Activated CD4-positive, alpha-beta T cell treated with anti-CD3 and anti-CD28 coated beads, Interleukin-2, amount 10 ng/mL, durations not matched to agents 7 days and 5 days (primary cell): ENCODE measurements around the gene PACS2. TPM values are rescaled to one million over a fixed set of nuclear protein-coding genes. Genes with fewer than 3 reads are reported as not detected.
"Not testable (repeated sequence)": the region's sequence is repeated elsewhere in the genome, so short reads cannot be mapped to it uniquely, and the experiment has no call there.

Experiments
- CTCF ChIA-PET: fragments of 350-600 bp; sonication (Branson Sonifier 250); formaldehyde crosslinking; loops from one replicate; lab custom pipeline; 2021; ENCODE audit warnings: antibody characterized with exemption; lab: Charles Lee
- POLR2A ChIA-PET: fragments of 350-600 bp; sonication (Branson Sonifier 250); formaldehyde crosslinking; loops from one replicate; lab custom pipeline; 2021; ENCODE audit warnings: antibody characterized with exemption; lab: Charles Lee
- DNase-seq: peaks from one replicate; pipeline ENCODE4 v3.0.0-alpha.2; 2020
- H3K27ac Mint-ChIP-seq: one replicate; pipeline ENCODE4 v1.8.0; 2021; ENCODE audit warnings: mild to moderate bottlenecking, moderate library complexity, mixed read lengths
- H3K27me3 Mint-ChIP-seq: one replicate; pipeline ENCODE4 v1.8.0; 2021; ENCODE audit warnings: mixed read lengths
- H3K36me3 Mint-ChIP-seq: one replicate; pipeline ENCODE4 v1.8.0; 2021; ENCODE audit warnings: low read depth, mixed read lengths
- H3K4me1 Mint-ChIP-seq: one replicate; pipeline ENCODE4 v1.8.0; 2021; ENCODE audit warnings: mixed read lengths
- H3K4me3 Mint-ChIP-seq: one replicate; pipeline ENCODE4 v1.8.0; 2021; ENCODE audit warnings: mild to moderate bottlenecking, moderate library complexity, mixed read lengths
- H3K9me3 Mint-ChIP-seq: one replicate; pipeline ENCODE4 v1.8.0; 2021; ENCODE audit warnings: mixed read lengths
- total RNA-seq, 2 experiments: library from RNA; stranded (reverse); gene quantifications; one replicate each; pipeline ENCODE4 v1.2.3, GENCODE V29; 2021

Gene PACS2
- total RNA-seq, 2 experiments from 2014 or later: 43.3 to 46.8 TPM

- CTCF ChIA-PET: interaction anchor here (0.6 kb wide), 1 partner anchor 12 kb away, joined by 3 read pairs; no protein-coding TSS in a partner anchor
- Mint-ChIP-seq H3K27ac (no peak overlapping the region), H3K36me3 (no peaks in the 10 kb centered on the region), H3K4me3 (no peak overlapping the region), H3K9me3 (no peaks in the 10 kb centered on the region), H3K4me1 (peaks cover 28% of the 10 kb centered on the region), H3K27me3 (no peaks in the 10 kb centered on the region)
- POLR2A ChIA-PET: no interaction called here
- DNase-seq: no peak
Observed at GRCh38 chr14:105332350-105332874, 17.9 kb downstream of the PACS2 start.

DNA sequence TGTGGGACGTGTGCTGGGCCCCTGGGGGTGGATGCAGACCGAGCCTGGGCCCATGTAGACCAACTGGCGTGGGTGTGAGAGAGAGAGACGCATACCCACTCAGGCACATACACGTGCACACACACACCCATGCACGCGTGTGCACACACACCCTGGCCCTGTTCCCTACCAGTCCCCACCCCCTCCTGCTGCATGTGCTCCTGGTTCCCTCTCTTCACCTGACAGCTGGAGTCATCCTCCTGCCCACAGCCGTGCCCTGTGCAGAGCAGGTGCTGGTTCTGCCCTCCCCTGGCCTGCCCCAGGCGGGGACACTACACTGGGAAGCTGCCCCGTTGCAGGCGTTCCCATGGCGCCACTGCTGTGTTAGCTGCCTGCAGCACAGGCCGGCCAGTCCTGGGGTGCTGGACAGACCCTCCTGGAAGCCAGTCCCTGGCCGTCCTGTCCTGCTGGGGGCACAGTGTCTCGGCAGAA is 18.5 kb downstream of the PACS2 start:
- CTCF ChIA-PET: interaction anchor here (1.8 kb wide), 1 partner anchor 19 kb away, joined by 6 read pairs; no protein-coding TSS in a partner anchor
- no peak overlapping the region for H3K4me3 Mint-ChIP-seq

DNA sequence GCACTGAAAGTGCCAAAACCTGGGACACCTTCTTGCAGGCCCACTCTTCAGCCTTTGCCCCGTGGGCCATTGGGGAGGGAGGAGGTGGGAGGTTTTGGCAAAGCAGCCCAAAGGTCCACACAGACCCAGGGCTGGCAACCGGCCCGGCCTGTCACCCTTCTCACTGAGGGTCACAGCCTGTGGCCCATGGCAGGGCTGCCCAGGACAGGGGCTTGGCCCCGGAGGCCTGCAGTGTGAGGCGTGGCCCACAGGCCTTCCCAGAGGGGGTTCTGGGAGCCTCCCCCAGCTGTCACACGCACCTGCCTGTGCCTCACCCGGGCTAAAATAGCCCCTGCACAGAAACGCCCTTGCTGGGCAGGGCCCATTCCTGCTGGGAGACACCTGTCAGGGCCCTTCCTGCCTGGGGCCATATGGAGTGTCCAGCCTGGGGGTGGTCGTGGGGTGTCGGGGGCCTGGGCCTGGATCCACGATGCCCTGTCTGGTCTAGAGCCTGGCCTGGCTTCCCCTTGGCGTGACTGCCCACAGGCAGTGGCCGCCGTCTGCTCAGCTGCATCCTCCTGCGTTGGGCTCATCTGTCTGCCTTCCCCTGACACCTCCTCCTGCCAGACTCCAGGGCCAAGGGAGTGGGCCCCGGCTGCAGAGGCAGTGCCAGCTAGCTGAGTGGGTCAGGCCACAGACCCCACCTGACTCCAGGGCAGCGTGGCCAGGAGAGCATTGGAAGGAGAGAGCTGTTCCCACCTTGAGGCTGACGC is 19.2 kb downstream of the PACS2 start:
- CTCF ChIA-PET: interaction anchor here (1.0 to 1.8 kb wide), 3 partner anchors 13 to 29 kb away, joined by 3 to 6 read pairs (median 6); no protein-coding TSS in a partner anchor
- POLR2A ChIA-PET: no interaction called here
- no peaks in the 10 kb centered on the region for H3K27me3 Mint-ChIP-seq
- H3K9me3 Mint-ChIP-seq: no peaks in the 10 kb centered on the region
- H3K36me3 Mint-ChIP-seq: no peaks in the 10 kb centered on the region
- no peak overlapping the region for H3K27ac Mint-ChIP-seq
- peaks cover 26% of the 10 kb centered on the region for H3K4me1 Mint-ChIP-seq
- no peak for DNase-seq
- H3K4me3 Mint-ChIP-seq: no peak overlapping the region

More for the DNA sequence above, 18.5 kb downstream of the PACS2 start:
- no peak for DNase-seq
- Mint-ChIP-seq H3K27me3 (no peaks in the 10 kb centered on the region), H3K36me3 (no peaks in the 10 kb centered on the region), H3K9me3 (no peaks in the 10 kb centered on the region), H3K27ac (no peak overlapping the region), H3K4me1 (peaks cover 28% of the 10 kb centered on the region)
- POLR2A ChIA-PET: no interaction called here

- no peaks in the 10 kb centered on the region for H3K36me3 Mint-ChIP-seq
- ChIA-PET POLR2A (no interaction called here), CTCF (interaction anchor here (0.5 to 1.8 kb wide), 5 partner anchors 14 to 155 kb away, joined by 3 to 6 read pairs (median 5); no protein-coding TSS in a partner anchor)
- H3K27ac Mint-ChIP-seq: no peak overlapping the region
- no peaks in the 10 kb centered on the region for H3K27me3 Mint-ChIP-seq
- no peak for DNase-seq
- no peak overlapping the region for H3K4me3 Mint-ChIP-seq
- H3K9me3 Mint-ChIP-seq: no peaks in the 10 kb centered on the region
- H3K4me1 Mint-ChIP-seq: peaks cover 21% of the 10 kb centered on the region
Observed at GRCh38 chr14:105334383-105335230, 20.1 kb downstream of the PACS2 start.

- POLR2A ChIA-PET, H3K27ac Mint-ChIP-seq, H3K9me3 Mint-ChIP-seq, DNase-seq, H3K27me3 Mint-ChIP-seq, H3K36me3 Mint-ChIP-seq, H3K4me3 Mint-ChIP-seq: not testable (repeated sequence)
- CTCF ChIA-PET: interaction anchor here (0.8 kb wide), 1 partner anchor 155 kb away, joined by 3 read pairs; no protein-coding TSS in a partner anchor
- H3K4me1 Mint-ChIP-seq: peaks cover 19% of the 10 kb centered on the region
Observed at GRCh38 chr14:105335231-105335542, 20.6 kb downstream of the PACS2 start.

DNA sequence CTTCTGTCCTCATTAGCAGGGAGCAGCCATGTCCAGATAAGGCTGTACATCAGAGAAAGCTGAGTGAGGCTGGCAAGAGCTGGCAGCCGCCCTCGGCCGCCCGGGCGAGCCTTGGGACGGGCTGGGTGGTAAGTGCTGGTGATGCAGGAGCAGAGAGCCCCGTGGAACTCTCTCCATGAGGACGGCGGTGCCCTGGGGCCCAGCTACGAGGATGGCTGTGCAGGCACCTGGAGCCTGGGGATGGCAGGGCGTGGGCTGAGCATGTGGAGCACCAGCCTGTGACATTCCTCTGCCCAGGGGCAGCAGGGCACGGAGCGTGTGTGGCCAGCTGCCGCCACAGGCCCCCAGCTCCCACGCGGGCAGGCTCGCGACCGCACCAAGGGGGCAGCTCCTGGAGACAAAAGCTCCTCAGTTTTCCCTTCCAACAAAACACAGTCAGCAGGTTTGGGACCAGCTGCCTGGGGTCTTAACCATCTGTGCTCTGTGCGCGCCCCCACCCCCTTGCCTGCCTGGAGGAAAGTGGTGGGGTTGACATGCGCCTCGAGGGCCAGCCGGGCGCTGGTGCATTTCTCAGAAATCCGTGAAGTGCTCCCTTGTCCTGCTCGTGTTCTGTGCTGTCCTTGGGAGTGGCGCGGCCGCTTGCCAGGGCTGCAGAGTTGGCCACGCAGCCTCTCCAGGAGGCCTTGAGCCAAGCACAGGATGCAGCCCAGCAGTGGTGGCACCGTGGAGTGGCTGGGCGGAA is 21.4 kb downstream of the PACS2 start:
- H3K9me3 Mint-ChIP-seq: no peaks in the 10 kb centered on the region
- no peak overlapping the region for H3K4me3 Mint-ChIP-seq
- ChIA-PET POLR2A (no interaction called here), CTCF (no interaction called here)
- no peak overlapping the region for H3K27ac Mint-ChIP-seq
- no peak for DNase-seq
- H3K27me3 Mint-ChIP-seq: no peaks in the 10 kb centered on the region
- no peaks in the 10 kb centered on the region for H3K36me3 Mint-ChIP-seq
- peaks cover 12% of the 10 kb centered on the region for H3K4me1 Mint-ChIP-seq

DNA sequence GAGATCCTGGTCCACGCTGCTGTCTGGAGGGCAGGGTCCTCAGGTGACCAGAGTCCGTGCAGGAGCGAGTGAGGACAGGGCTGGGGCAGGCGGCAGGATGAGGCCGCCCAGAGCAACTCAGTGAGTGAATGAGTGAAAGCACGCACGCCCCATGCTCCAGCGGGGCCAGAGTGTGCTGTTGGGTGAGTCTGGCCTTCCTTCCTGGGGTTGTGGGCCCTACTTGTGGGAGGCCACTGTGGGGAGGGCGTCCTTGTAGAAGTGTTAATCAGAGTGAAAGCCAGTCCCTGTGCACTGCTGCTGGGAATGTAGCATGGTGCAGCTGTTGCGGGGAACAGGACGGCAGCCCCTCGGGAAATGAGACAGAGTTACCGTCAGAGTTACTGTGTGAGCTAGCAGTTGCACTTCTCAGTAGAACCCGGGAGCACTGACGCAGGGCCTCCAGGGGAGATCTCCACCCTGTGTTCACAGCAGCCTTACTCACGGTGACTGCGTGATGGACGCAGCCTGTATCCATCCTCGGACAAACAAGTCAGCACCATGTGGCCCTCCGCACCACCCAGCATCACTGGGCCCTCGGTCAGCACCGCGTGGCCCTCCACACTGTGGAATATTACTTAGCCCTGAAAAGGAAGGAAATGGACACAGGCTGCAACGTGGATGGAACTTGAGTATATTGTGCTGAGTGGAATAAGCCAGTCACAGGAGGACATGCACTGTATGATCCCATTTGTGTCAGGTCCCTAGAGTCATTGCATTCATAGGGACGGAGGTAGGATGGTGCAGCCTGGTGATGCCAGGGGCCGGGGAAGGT is 22.1 kb downstream of the PACS2 start:
- DNase-seq: no peak
- no peaks in the 10 kb centered on the region for H3K27me3 Mint-ChIP-seq
- H3K9me3 Mint-ChIP-seq: no peaks in the 10 kb centered on the region
- H3K36me3 Mint-ChIP-seq: no peaks in the 10 kb centered on the region
- no peak overlapping the region for H3K27ac Mint-ChIP-seq
- peaks cover 5% of the 10 kb centered on the region for H3K4me1 Mint-ChIP-seq
- ChIA-PET POLR2A (no interaction called here), CTCF (no interaction called here)
- no peak overlapping the region for H3K4me3 Mint-ChIP-seq

DNA sequence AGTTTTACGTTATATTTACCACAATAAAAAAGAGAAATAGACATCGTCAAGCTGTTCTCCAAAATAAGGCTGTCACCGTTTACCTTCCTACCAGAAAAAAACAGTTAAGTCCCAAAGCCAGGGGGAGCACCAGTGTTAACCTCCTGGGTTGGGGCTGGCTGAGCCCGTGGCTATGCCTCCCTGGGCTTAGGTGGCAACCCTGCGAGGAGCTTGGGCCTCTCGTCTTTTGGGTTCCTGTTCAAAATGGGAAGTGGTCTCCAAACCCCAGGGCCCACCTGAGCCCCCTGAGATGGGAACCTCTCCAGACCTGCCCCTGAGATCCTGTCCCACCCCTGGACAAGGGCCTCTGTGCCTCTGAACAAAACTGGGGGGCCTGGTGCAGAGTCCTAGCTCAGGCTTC is 22.9 kb downstream of the PACS2 start:
- POLR2A ChIA-PET: no interaction called here
- Mint-ChIP-seq H3K27ac (no peak overlapping the region), H3K36me3 (no peaks in the 10 kb centered on the region), H3K4me1 (peaks cover 1% of the 10 kb centered on the region), H3K27me3 (no peaks in the 10 kb centered on the region), H3K9me3 (no peaks in the 10 kb centered on the region), H3K4me3 (no peak overlapping the region)
- no peak for DNase-seq
- CTCF ChIA-PET: no interaction called here

GRCh38 chr14:105337966-105338741 is 23.6 kb downstream of the PACS2 start:
- H3K36me3 Mint-ChIP-seq: no peaks in the 10 kb centered on the region
- CTCF ChIA-PET: no interaction called here
- DNase-seq: no peak

DNA sequence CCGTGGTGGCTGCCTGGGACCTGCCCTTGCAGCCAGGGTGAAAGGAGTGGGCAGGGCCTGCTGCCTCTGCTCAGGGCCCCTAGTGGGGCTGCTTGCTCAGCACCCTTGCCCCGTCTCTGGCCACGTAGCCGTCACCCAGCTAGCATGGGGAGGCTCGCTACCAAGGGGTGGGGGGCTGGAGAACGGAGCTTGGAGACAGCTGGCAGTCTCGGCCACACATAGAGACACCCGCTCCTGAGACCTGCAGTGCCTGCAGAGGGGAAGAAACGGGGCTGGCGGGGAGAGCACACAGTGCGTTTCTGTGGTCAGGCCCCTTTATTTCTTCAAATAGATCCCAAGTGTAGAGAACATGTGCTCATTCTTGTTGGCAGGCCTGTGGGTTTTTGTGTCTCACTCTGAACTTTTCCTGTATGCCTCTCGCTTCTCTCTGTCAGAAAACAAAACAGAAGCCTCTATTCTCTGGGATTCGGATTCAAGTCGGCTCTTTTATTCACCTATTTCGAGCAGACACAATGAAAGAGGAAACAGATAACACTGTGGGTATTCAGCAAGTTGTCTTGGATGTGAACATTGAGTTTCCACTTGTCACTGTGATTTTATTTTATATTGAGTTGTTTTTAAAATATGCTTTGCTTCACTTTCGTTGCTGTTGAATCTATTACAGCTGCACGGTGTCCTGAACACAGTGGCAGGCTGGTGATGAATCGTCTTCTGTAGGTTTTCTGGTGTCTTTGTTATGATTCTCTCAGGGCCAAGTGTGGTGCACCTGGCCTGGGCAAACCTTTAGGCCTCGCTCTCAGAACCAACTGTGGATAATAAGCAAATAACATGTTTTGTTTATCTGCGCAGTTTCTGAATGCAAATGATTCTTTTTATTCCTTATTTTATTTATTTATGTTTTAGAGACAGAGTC is 26.5 kb downstream of the PACS2 start:
- DNase-seq: no peak
- Mint-ChIP-seq H3K27ac (no peak overlapping the region), H3K4me1 (no peaks in the 10 kb centered on the region), H3K27me3 (no peaks in the 10 kb centered on the region), H3K4me3 (no peak overlapping the region), H3K9me3 (peaks cover 5% of the 10 kb centered on the region), H3K36me3 (peaks cover 3% of the 10 kb centered on the region)
- POLR2A ChIA-PET: no interaction called here
- CTCF ChIA-PET: interaction anchor here (1.2 kb wide), 1 partner anchor 11 kb away, joined by 3 read pairs; no protein-coding TSS in a partner anchor

More at GRCh38 chr14:105337966-105338741, 23.6 kb downstream of the PACS2 start:
- Mint-ChIP-seq H3K9me3 (no peaks in the 10 kb centered on the region), H3K4me3 (no peak overlapping the region), H3K4me1 (no peaks in the 10 kb centered on the region), H3K27me3 (no peaks in the 10 kb centered on the region), H3K27ac (no peak overlapping the region)
- POLR2A ChIA-PET: no interaction called here
